Measurements from ENCODE around the gene VPS37C.
"Not testable (repeated sequence)": the region's sequence is repeated elsewhere in the genome, so short reads cannot be mapped to it uniquely, and the experiment has no call there.

The VPS37C gene

DNA sequence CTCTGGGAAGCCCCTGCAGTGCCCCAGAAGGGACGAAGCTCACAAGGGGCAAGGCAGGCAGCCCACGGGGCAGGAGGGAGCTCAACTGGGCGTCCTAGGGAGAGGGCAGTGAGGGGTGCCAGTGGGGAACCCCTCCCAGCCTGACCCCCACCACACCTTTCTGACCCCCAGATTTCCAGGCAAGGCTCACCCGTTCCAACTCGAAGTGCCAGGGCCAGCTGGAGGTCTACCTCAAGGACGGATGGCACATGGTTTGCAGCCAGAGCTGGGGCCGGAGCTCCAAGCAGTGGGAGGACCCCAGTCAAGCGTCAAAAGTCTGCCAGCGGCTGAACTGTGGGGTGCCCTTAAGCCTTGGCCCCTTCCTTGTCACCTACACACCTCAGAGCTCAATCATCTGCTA, 43.2 kb downstream of the VPS37C start:
- DNase-seq (ENCODE audit: low spot score) = no peak

DNA sequence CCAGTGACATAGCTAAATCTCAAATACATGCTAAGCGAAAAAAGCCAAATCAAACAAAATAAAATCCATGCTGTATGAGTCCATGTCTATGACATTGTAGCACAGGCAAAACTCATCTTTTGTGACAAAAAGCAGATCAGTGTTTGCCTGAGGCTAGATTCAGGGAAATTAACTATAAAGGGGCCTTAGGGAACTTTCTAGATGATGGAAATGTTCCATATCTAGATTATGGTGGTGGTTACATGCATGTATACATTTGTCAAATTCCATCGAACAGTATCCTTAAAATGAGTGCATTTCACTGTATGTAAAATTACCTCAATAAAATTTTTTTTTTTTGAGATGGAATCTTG, 44.1 kb downstream of the VPS37C start:
- DNase-seq (ENCODE audit: low spot score) = no peak

DNA sequence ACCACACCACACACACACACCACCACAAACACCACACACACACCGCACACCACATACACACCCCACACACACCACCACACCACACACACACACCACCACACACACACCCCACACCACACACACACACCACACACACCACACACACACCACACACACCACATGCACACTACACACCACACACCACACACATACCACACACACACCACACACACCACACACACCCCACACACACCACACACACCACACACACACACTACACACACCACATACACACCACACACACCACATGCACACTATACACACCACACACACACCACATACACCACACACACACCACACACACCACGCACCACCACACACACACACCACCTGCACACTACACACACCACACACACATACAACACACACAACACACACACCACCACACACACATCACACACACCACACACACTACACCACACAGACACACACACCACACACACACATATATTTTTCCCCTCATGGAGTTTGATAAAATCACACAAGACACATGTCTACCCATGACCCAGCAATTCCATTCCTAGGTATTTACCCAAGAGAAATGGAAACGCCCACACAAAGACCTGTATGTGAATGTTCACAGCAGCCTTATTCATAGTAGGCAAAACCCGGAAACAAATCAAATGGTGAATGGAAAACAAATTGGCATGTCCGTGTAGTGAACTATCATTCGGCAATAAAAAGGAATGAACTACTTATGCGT, 44.6 kb downstream of the VPS37C start:
- no peak for DNase-seq (ENCODE audit: low spot score)

DNA sequence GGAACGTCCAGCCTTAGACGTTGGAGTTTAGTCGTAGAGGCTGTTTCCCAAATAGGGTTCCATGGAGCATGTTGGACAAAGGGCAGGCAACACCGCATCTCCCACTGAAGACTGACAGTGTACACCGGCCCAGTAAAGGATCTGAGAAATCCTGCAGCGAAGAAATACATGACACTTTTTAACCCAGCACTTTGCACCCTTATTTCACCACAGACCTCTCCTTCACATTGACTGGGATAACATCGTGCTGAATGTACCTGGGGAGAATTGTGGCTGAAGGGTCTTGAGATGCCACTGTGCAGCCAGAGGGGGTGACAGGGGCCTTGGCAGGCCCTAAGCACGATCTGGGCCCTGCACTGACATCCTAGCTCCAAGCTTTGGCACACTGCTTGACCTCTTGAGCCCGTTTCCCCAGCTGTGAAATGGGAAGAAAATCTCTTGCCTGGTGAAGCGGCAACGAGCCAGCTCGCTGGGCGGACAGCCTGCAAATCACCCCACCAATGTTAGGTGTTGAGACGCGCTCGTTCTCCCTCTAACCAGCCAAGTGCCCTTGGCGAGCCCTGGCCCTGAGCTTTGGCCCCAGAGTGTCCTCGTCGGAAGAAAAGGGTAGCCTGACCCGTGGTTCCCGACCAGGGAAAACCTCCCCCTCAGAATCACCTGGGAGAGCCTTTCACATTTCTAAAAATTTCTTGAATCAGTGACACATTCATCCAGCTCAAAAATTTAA, 45.6 kb downstream of the VPS37C start:
- no peak for DNase-seq (ENCODE audit: low spot score)

DNA sequence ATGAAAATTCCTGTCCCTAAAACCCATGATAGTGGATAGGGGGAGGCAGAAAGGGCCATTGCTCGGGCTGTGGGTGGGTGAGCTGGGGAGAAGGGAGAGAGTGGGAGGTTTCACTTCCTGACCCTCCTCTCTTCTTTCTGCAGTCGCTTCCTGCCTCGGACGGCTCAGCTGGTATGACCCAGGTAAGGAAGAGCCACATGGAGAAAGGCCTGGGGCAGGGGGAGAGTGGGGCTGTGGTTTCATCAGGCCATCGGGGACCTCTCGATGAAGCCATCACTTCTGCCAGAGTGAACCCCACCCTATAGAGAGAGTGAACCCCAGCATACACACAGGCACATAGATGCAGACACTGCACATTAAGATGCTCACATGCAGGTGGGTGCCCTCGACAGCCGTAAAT, 46.3 kb downstream of the VPS37C start:
- no peak for DNase-seq (ENCODE audit: low spot score)

DNA sequence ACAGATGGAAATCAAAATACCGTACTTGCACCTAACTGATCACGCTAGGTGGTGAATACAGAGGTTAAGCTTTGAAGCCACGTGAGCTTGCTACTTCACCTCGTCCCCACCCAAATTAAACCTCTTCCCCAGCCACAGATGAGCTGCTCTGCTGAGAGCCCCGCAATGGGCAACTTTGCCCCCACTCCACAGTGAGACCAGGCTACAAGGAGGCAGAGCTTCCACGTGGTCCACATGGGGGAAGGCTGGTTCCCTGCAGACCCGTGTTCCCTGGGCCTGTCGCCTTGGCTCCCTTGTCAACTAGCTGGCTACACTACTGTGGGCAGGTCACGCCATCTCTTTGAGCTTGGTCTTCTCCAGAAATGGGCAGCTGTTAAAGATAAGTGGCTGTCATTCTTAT, 48.0 kb downstream of the VPS37C start:
- no peak for DNase-seq (ENCODE audit: low spot score)

DNA sequence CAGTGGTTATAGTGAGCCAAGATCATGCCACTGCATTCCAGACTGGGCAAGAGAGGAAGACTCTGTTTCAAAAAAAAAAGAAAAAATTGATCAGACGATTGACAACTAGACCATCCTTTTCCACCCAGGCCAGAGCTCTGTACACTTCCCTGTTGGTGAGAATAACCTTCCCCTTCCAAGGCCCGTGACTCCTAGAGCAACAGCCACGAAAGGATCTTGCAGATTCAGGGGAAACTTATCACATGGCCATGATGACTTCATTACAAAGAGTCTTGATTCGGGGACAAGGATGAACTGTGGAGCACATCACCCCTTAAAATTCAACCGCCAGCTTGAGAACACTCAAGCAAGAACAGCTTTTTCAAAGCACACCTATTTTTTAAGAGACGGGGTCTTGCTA, 48.7 kb downstream of the VPS37C start:
- no peak for DNase-seq (ENCODE audit: low spot score)

DNA sequence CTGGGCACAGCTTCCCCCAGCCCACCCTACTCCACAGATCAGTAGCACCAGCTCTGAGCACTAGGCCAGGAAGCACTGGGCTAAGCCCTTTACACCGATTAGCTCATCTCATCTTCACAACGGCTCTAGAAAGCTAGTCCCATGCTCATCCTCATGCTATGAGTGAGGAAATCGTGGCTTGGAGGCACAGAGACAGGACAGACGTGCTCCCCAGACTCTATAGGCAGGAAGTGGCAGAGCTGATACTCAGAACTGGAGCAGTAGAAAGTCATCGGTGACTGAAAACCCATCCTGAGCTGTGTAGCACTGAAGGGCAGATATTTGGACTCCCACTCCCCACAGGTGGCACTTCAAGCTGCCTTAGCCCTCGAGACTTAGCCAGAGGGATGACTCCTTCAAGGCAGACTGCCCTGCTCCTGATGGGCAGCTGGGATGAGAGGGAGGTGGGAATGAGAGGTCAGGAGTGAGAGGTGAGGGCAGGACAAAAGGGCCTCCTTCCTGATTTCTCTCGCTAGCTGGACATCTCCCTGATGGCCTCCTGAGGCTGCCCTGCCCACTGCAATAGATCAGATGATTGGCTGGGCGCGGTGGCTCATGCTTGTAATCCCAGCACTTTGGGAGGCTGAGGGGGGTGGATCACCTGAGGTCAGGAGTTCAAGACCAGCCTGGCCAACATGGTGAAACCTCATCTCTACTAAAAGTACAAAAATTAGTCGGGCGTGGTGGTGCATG, 49.3 kb downstream of the VPS37C start:
- no peak for DNase-seq (ENCODE audit: low spot score)

DNA sequence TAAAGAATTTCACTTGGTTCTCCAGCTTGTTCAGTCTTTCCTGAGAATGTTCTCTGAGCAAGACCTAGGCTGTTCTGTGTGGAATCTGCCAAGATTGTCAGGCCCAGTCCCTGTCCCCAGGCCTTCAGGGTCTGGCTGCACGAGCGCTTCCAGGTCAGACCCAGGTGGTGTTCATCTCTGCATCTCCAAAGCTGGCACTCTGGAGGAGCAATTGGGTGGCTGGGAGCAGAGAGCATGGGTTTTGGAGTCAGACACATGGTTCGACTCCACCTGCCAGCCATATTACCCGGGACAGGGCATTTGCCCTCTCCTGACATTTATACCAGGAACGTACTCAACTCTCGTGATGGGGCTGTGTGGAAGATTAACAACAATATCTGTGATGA, 50.2 kb downstream of the VPS37C start:
- no peak for DNase-seq (ENCODE audit: low spot score)

DNA sequence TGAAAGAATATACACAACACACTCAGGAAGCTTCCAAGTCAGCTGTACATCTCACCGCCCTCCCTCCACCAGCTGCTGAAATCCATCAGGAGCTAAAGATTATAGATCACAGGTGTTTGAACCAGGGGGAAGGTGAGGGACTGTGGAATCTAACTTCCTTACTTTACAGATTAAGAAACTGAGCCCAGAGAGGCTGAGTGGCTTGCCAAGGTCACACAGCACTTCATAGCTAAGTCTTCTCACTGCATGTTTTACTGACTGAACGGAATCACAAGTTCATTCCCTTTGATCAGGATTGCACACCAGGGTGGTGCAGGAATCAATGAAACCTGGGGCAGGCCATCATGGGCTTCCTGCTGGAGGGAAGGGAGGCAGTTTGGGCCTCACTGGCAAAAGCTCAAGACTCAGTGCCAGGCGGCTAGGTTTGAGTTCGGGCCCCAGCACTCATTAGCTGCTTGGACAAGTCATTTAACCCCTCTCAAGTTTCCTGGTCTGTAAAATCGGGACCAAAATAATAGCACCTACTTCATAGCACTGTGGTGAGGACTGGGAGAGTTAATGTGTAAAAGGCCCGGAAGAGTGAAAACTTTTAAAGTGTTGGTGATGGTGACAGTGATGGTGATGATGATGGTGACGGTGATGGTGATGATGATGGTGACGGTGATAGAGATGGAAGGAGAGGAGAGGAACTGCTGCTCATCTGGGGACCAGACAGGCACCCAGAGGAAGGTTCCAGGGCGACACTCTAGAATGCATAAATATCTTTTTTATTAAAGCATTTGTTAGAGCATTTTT, 50.8 kb downstream of the VPS37C start:
- no peak for DNase-seq (ENCODE audit: low spot score)

DNA sequence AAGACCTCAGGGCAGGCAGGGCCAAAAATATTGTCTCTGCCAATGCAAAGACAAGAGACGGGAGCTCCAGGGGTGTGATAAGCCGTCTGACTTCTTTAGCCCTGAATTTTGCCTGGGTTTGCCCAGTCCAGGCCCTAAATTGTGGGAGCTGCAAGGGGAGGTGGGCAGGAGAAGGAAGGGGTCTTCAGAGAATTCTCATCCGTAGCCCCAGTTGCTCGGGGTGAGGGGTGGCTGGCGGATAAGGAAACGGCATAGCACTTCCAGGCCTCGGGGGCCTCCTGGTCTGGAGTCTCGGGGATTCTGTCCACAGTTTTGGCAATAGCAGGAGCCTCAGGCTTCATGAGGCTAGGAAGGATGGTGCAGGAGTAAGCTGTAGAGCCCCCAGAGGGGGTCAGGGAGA, 51.6 kb downstream of the VPS37C start:
- no peak for DNase-seq (ENCODE audit: low spot score)

DNA sequence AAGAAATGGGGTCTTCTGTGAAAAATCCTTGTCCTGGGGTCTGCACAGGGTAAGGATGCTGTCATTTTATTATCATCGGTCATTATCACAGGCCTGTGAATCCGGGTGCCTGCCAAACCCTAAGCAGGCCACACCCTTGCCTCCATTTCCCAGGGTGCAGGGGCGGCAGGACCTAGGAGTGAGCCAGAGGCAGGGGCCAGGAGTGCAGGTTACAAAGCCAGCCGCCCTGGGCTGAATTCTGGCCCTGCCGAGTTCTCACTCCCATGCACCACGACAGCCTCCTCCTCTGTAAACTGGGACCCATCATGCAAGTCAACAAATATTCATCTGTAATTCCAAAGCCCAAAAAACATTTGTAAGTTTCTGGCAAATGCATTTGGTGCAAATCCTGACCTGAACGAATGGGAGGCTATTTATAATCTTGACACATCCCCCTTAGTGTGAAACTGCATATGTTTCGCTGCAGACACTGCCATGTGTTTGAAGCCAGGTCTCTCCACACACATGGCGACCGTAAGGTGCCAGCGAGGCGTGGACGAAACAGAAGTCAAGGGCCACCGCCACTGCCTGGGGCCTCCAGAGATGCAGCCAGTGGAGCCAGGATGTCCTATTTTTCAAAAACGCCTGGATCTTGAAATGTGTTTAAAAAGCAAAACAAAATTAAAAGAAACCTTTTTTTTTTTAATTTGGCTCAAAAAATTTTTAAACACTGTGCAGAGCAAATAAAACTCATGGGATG, 52.2 kb downstream of the VPS37C start:
- no peak for DNase-seq (ENCODE audit: low spot score)

DNA sequence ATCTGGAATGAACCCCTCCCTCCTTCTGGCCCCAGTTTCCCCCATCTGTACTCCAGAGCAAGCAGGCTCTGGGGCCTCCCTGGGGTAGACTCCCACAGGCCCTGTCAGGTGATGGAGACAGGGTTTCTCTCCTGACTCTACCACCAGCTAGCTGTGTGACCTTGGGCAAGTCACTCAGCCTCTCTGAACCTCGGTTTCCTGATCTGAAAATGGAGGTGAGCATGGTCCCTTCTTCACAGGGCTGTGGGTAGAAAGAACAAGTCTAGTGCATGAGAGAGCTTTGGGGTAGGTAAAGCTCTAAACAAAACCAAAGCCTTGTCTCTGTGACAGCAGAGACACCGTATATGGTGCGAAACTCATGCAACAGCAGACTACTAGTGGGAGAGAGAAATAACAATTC, 53.3 kb downstream of the VPS37C start:
- no peak for DNase-seq (ENCODE audit: low spot score)

DNA sequence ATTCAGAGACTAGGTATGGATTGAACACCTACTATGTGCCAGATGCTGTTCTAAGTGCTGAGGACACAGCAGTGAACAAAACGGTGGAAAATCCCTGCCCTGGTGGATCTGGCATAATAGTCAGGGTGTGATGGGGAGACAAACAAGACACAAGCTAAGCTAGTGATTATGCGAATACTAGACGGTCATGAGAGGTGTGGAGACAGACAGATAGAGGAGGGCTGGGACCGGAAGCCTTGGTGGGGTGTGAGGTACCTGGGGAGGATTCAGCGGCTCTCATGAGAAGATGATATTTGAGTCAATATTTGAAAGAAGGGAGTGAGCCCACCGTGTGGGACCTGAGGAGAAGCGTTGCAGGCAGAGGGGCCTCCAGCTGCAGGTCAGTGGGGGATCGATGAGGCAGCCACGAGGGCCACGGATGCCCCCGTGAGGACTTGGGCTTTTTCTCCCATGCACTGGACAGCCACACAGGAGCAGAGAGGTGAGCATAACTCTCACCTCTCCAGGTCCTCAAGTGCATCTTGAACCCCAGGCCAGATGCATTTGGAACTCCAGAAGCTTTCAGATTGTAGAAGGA, 54.2 kb downstream of the VPS37C start:
- DNase-seq (ENCODE audit: low spot score) = no peak

DNA sequence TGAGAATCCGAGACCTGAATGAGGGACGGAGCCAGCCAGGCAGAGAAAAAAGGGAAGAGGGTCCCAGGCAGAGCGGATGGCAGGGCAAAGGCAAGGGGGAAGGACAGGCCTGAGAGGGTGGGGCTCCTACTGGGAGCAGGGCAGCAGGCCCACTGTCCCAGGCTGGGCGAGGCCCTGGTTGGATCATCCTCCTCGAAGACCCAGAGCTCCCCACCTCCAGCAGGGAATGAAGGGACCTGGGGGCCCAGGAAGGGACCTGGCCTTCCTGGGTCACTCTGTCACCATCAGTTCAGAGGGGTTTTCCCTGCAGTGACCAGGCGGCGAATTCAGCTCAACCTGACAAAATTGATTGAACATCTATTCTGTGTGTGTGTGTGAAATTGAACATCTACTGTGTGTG, 54.9 kb downstream of the VPS37C start:
- no peak for DNase-seq (ENCODE audit: low spot score)

DNA sequence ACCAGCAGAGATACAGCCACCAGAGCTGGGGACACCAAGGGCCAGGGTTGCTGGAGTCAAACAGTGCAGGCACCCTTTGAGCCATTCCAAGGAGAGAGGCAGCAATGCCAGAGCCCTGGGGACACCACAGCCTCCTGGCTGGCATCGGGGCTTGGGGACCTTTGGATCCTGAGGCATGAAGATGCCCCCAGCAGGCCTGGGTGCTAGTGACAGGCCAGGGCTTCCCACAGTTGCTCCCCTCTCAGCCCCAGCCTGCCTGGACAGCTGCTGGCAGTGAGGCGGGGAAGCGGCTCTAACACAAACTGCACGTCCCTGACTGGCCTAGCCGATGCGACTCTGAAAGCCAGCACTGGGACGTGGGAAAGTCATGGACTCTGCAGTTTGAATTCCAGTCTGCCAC, 56.3 kb downstream of the VPS37C start:
- no peak for DNase-seq (ENCODE audit: low spot score)

DNA sequence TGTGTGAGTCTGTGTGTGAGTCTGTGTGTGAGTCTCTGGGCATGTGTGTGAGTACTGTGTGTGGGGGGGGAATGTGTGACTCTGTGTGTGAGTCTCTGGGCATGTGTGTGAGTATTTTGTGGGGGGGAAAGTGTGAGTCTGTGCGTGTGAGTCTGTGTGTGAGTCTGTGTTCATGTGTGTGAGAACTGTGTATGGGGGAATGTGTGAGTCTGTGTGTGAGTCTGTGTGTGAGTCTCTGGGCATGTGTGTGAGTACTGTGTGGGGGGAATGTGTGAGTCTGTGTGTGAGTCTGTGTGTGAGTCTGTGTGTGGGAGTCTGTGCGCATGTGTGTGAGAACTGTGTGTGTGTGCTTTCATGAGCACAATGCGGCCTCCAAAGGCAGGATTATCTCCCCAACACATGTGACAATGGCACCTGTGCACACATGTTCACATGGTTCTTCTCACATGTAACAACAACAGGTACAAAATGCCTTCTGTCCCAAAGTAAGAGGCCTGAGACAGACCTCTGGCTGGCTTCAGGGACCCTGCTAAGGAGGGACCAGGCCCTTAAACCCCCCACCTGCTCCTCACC, 57.3 kb downstream of the VPS37C start:
- DNase-seq (ENCODE audit: low spot score) = no peak

DNA sequence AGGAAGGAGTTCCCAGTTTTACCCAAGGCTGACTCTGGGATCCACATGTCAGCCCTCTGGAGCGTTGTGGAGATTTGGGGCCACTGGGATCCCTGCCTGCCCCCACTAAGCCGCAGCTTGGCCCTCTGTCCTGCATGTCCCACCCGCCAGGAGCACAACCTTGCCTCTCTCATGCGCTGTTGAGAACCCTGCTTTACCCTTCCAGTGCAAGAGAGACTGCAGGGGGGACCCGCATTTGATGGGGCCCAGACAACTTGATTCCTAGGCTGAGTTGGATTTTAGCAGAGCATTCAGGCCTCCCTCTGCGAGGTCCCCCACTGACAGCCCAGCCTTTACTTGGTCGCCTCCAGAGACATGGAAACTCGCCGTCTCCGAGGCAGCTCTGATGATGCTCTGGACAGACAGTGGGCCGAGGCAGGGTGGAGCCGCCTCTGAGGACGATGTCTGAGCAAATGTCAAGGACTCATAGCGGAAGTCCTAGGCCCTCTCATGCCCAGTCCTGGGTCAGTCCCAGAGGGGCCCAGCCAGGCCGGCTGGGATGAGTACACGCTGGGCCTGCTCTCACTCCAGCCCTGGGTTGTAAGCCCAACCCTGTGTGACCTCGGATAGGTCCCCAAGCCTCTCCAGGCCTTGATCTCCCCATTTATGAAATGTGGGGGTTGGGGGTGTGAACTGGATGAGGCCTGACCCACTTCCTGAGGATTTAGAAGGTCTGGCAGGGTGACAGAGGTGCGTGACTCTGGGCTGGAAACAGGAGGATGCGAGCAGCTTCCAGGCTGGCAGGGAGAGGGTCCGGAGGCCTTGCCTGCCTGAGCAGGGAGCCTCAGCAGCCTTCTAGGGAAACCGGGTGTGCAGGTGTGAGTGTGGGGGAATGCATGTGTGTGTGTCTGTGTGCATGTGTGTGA, 58.3 kb downstream of the VPS37C start:
- DNase-seq (ENCODE audit: low spot score) = no peak

DNA sequence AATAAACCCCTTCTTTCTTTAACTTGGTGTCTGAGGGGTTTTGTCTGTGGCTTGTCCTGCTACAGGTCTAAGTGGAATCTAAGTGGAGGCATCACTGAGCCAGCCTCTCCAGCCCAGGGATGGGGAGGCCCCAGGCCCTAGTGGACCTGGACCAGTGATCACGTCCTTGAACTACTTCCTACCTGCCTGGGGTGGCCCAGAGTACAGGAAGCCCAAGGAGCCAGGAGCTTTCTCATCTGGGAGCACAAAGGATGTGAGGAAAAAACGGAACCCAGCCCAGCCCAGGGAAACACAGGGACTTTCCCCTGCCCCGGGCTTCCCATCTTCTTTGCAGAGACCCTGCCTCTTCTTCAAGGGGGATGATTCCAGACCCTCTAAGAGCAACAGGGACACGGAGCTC, 62.4 kb downstream of the VPS37C start:
- no peak for DNase-seq (ENCODE audit: low spot score)

DNA sequence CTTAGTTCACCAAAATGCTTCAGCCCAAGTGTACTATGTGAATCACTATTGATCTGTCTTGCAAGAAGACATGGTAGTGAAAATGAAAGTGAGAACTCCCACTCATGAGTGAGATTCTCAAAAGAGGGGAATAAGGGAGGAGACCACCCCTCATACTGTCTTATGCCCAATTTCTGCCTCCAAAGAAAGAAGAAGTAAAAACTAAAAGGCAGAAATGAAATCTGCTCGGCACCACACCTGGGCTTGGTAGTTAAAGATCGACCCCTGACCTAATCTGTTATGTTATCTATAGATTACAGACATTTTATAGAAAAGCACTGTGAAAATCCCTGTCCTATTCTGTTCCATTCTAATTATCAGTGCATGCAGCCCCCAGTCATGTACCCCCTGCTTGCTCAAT, 63.0 kb downstream of the VPS37C start:
- not testable (repeated sequence) for DNase-seq (ENCODE audit: low spot score)
